Suprapubic skin (tissue), 4 donors: ENCODE results near the gene BICRAL.

Experiments used
- CTCF ChIP-seq, 2 donors: fragments of 200-600 bp in 1 of 2; fragments of 450-650 bp in 1 of 2; sonication (generic) in 1 of 2; IDR thresholded peaks; one replicate each; pipeline ENCODE4 v1.5.1; 2016 to 2019; ENCODE audit warnings: antibody characterized with exemption in 2 of 2, mild to moderate bottlenecking in 1 of 2, moderate library complexity in 1 of 2
- EP300 ChIP-seq: sonication (generic); formaldehyde crosslinking; IDR thresholded peaks from one replicate; pipeline ENCODE4 v1.6.1; 2017; ENCODE audit warnings: antibody characterized with exemption
- POLR2A ChIP-seq, 2 donors: fragments of 450-650 bp; IDR thresholded peaks; one replicate each; pipeline ENCODE4 v1.6.1; 2017; ENCODE audit warnings: antibody characterized with exemption in 2 of 2, mild to moderate bottlenecking in 2 of 2, moderate library complexity in 2 of 2
- POLR2AphosphoS5 ChIP-seq, 3 donors: sonication (generic); formaldehyde crosslinking; IDR thresholded peaks; one replicate each; pipeline ENCODE4 v1.6.1; 2017; ENCODE audit warnings: antibody characterized with exemption in 3 of 3

- TF ChIP-seq CTCF (IDR thresholded peaks at IDR 0.05) (no peak), POLR2AphosphoS5 (IDR thresholded peaks at IDR 0.05) (no peak), POLR2A (IDR thresholded peaks at IDR 0.05) (no peak), EP300 (no peak)
Measured at GRCh38 chr6:42871711-42872110, 89.9 kb downstream of the BICRAL start.
